Hematopoietic multipotent progenitor cell treated with erythropoietin and hydrocortisone succinate and interleukin-3 and kit ligand, for 8 days (in vitro differentiated cells): Measurements from ENCODE around the gene SPIRE1.
"Not testable (repeated sequence)": the region's sequence is repeated elsewhere in the genome, so short reads cannot be mapped to it uniquely, and the experiment has no call there.

Experiments
- DNase-seq: peaks from one replicate; pipeline ENCODE4 v3.0.0-alpha.2; 2015

SPIRE1 gene

GRCh38 chr18:12551943-12552878 lies 105.7 kb downstream of the SPIRE1 start:
- DNase-seq = not testable (repeated sequence)

- DNase-seq = not testable (repeated sequence)
Observed at GRCh38 chr18:12551466-12551865, 106.4 kb downstream of the SPIRE1 start.

- DNase-seq = no peak
Observed at GRCh38 chr18:12543697-12544096, 114.2 kb downstream of the SPIRE1 start.

GRCh38 chr18:12540751-12541150 lies 117.2 kb downstream of the SPIRE1 start:
- no peak for DNase-seq

- peak; percentile 35 for DNase-seq
Observed at GRCh38 chr18:12539158-12539557, 118.7 kb downstream of the SPIRE1 start.

- no peak for DNase-seq
Observed at GRCh38 chr18:12534820-12535219, 123.1 kb downstream of the SPIRE1 start.

GRCh38 chr18:12532661-12533060 lies 125.2 kb downstream of the SPIRE1 start:
- no peak for DNase-seq

GRCh38 chr18:12531749-12532148 lies 126.2 kb downstream of the SPIRE1 start:
- DNase-seq = no peak

GRCh38 chr18:12520442-12520992 lies 137.4 kb downstream of the SPIRE1 start:
- DNase-seq = no peak

GRCh38 chr18:12518832-12519531 lies 138.9 kb downstream of the SPIRE1 start:
- no peak for DNase-seq

GRCh38 chr18:12518326-12518725 lies 139.6 kb downstream of the SPIRE1 start:
- no peak for DNase-seq

- DNase-seq = no peak
Observed at GRCh38 chr18:12517142-12517825, 140.6 kb downstream of the SPIRE1 start.

GRCh38 chr18:12516049-12516630 lies 141.8 kb downstream of the SPIRE1 start:
- DNase-seq = no peak

GRCh38 chr18:12515550-12515949 lies 142.4 kb downstream of the SPIRE1 start:
- DNase-seq = no peak

GRCh38 chr18:12507007-12507406 lies 150.9 kb downstream of the SPIRE1 start:
- no peak for DNase-seq

GRCh38 chr18:12500986-12501385 lies 156.9 kb downstream of the SPIRE1 start:
- DNase-seq = no peak

GRCh38 chr18:12497839-12498238 lies 160.1 kb downstream of the SPIRE1 start:
- DNase-seq = no peak

GRCh38 chr18:12497296-12497695 lies 160.6 kb downstream of the SPIRE1 start:
- no peak for DNase-seq

GRCh38 chr18:12492907-12493306 lies 165.0 kb downstream of the SPIRE1 start:
- no peak for DNase-seq

- DNase-seq = peak; percentile 86
Observed at GRCh38 chr18:12491611-12492435, 166.1 kb downstream of the SPIRE1 start.

GRCh38 chr18:12485479-12486105 lies 172.3 kb downstream of the SPIRE1 start:
- no peak for DNase-seq
